Measurements from ENCODE around the gene SSB. TPM values are rescaled to one million over a fixed set of nuclear protein-coding genes. Genes with fewer than 3 reads are reported as not detected.

Gene SSB
- polyA plus RNA-seq, 2 of the 4 experiments (the other 2 are of a cell fraction) = 253 to 255 TPM

GRCh38 chr2:169823996-169824372, 25.3 kb downstream of the SSB start (continued):
- TF ChIP-seq, protein P1, sequence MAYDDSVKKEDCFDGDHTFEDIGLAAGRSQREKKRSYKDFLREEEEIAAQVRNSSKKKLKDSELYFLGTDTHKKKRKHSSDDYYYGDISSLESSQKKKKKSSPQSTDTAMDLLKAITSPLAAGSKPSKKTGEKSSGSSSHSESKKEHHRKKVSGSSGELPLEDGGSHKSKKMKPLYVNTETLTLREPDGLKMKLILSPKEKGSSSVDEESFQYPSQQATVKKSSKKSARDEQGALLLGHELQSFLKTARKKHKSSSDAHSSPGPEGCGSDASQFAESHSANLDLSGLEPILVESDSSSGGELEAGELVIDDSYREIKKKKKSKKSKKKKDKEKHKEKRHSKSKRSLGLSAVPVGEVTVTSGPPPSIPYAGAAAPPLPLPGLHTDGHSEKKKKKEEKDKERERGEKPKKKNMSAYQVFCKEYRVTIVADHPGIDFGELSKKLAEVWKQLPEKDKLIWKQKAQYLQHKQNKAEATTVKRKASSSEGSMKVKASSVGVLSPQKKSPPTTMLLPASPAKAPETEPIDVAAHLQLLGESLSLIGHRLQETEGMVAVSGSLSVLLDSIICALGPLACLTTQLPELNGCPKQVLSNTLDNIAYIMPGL (CRISPR knock-in tag; IDR thresholded peaks at IDR 0.05; ENCODE audit: borderline replicate concordance) = no peak
- no peak for TF ChIP-seq ZSCAN20 (CRISPR knock-in tag; IDR thresholded peaks at IDR 0.05)

DNA sequence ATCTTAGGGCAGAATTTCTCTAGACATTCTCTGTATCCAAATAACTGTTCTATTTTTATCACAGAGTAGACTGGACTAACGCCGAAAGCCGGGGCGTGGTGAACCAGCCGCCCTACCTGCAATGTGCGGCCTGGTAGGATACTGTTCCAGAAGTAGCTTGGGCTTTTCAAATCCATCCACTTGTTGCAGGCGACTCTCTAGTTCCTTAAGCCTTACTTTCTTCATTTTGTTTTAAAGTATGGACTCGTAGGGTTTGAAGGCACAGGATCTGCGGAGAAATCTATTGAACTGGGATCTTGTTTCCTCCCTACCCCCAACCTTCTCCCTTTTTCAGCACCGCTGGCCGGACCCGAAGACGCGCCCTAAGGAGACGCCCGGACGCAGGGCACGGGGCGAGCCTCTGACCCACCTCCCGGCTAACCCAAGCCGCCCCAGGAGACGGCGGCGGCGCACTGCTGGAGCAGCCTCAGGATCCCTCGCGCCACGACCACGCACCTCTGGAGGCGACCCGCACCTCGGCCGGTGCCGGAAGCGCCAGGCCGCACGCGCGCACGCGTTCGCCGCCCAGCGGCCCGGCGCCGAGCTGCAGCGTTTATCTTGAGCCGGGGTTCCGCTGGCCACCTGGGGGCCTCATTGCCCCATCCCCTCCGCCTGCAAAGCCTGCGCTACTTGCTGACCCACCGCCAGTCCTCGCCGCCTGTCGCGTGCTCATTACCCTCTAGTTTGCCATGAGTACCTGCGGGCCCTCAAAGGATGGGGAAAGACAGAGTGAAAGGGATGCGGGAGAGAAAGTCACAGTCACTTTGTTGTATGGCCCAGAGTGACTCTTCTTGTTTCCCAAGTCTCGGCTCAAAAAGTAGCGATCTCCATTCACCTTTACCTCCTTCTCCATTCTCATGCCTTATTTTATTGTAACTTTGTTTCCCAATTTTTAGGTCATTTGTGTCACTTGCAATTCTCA, 26.0 kb downstream of the SSB start, which contains the start of gene METTL5:
Gene METTL5, minus strand, starts transcription at position 533 of the 961 bp plus-strand sequence. Its CDS starts 308 bp downstream, at position 225.
- Histone ChIP-seq H3K4me1 (peaks cover 43% of the 10 kb centered on the region), H3K9me3 (no peaks in the 10 kb centered on the region), H3K4me2 (peak within 1 kb of the TSS; percentile 92), H3K4me3 (peak within 1 kb of the TSS; percentile 57), H3K27ac (peak within 1 kb of the TSS; percentile 77 to 96)
- DNase-seq (ENCODE audit: low read depth in 1 of 2, low spot score in 1 of 2) (peak; percentile 82 to 84), ATAC-seq (peak; percentile 73 to 83), FAIRE-seq (no peak)
- 4% methylated on average over 46 of the region's 61 CpGs for WGBS (ENCODE audit: missing lambda C conversion rate)
- ChIA-PET CTCF (interaction anchor here (0.8 to 2.7 kb wide), 22 partner anchors 8 to 374 kb away, joined by 3 to 16 read pairs (median 4); partner anchors contain the start of gene KLHL41), POLR2A (interaction anchor here (0.6 to 1.8 kb wide), 6 partner anchors 12 to 102 kb away, joined by 3 to 5 read pairs (median 3); partner anchors contain the start of gene SSB)
- TF ChIP-seq SMC3 (IDR thresholded peaks at IDR 0.05) (peak; percentile 94), HOXB5 (CRISPR knock-in tag; IDR thresholded peaks at IDR 0.05) (no peak), JUN (IDR thresholded peaks at IDR 0.05) (peak; percentile 52 to 80; a peak in 4 of 5 replicates), EHF (CRISPR knock-in tag; IDR thresholded peaks at IDR 0.05) (no peak), NFE2L2 (conservative IDR thresholded peaks at IDR 0.05; ENCODE audit: low read length) (no peak), FOSL2 (IDR thresholded peaks at IDR 0.05) (no peak), FOSL2 (CRISPR knock-in tag; IDR thresholded peaks at IDR 0.05) (no peak), ELK1 (IDR thresholded peaks at IDR 0.05; ENCODE audit: low read depth, low read length) (no peak), POLR2A (IDR thresholded peaks at IDR 0.05; ENCODE audit: low read length) (peak; percentile 90), KDM1A (IDR thresholded peaks at IDR 0.05; ENCODE audit: low read depth) (no peak), ZSCAN20 (CRISPR knock-in tag; IDR thresholded peaks at IDR 0.05) (no peak), ESRRA (IDR thresholded peaks at IDR 0.05; ENCODE audit: borderline replicate concordance, low read length) (no peak), EP300 (IDR thresholded peaks at IDR 0.05) (no peak), SREBF2 (IDR thresholded peaks at IDR 0.05) (no peak), PHF8 (IDR thresholded peaks at IDR 0.05; ENCODE audit: borderline replicate concordance, low read depth) (peak; percentile 94), TP53 (CRISPR knock-in tag; IDR thresholded peaks at IDR 0.05) (no peak), CEBPB (IDR thresholded peaks at IDR 0.05) (no peak), RAD21 (conservative IDR thresholded peaks at IDR 0.05 in 1 of 2, IDR thresholded peaks at IDR 0.05 in 1 of 2) (peak; percentile 79 to 86), NR3C1 (IDR thresholded peaks at IDR 0.05) (no peak), BHLHE40 (IDR thresholded peaks at IDR 0.05; ENCODE audit: low read depth, low read length) (peak; percentile 42; the same call in 1 of the 2 replicates), MAZ (IDR thresholded peaks at IDR 0.05; ENCODE audit: borderline replicate concordance, low read depth, low read length) (peak; percentile 54; the same call in 1 of the 2 replicates), CBX8 (IDR thresholded peaks at IDR 0.05) (no peak)
- TF ChIP-seq, protein P2, sequence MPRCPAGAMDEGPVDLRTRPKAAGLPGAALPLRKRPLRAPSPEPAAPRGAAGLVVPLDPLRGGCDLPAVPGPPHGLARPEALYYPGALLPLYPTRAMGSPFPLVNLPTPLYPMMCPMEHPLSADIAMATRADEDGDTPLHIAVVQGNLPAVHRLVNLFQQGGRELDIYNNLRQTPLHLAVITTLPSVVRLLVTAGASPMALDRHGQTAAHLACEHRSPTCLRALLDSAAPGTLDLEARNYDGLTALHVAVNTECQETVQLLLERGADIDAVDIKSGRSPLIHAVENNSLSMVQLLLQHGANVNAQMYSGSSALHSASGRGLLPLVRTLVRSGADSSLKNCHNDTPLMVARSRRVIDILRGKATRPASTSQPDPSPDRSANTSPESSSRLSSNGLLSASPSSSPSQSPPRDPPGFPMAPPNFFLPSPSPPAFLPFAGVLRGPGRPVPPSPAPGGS (IDR thresholded peaks at IDR 0.05) = peak; percentile 84; the same call in 2 of the 3 replicates
- TF ChIP-seq, protein P1 (CRISPR knock-in tag; IDR thresholded peaks at IDR 0.05; ENCODE audit: borderline replicate concordance) = peak; percentile 83; the same call in 1 of the 2 replicates
- TF ChIP-seq, protein P3, sequence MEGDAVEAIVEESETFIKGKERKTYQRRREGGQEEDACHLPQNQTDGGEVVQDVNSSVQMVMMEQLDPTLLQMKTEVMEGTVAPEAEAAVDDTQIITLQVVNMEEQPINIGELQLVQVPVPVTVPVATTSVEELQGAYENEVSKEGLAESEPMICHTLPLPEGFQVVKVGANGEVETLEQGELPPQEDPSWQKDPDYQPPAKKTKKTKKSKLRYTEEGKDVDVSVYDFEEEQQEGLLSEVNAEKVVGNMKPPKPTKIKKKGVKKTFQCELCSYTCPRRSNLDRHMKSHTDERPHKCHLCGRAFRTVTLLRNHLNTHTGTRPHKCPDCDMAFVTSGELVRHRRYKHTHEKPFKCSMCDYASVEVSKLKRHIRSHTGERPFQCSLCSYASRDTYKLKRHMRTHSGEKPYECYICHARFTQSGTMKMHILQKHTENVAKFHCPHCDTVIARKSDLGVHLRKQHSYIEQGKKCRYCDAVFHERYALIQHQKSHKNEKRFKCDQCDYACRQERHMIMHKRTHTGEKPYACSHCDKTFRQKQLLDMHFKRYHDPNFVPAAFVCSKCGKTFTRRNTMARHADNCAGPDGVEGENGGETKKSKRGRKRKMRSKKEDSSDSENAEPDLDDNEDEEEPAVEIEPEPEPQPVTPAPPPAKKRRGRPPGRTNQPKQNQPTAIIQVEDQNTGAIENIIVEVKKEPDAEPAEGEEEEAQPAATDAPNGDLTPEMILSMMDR (IDR thresholded peaks at IDR 0.05) = peak; percentile 99
- TF ChIP-seq, protein P4, sequence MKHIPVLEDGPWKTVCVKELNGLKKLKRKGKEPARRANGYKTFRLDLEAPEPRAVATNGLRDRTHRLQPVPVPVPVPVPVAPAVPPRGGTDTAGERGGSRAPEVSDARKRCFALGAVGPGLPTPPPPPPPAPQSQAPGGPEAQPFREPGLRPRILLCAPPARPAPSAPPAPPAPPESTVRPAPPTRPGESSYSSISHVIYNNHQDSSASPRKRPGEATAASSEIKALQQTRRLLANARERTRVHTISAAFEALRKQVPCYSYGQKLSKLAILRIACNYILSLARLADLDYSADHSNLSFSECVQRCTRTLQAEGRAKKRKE (CRISPR knock-in tag; IDR thresholded peaks at IDR 0.05; ENCODE audit: low read depth) = peak; percentile 57; the same call in 1 of the 2 replicates

Data from A549 (cell line).